Glutamatergic neuron (in vitro differentiated cells): ENCODE data around the gene B4GALT3. TPM values are rescaled to one million over a fixed set of nuclear protein-coding genes. Genes with fewer than 3 reads are reported as not detected.

Experiments used
- DNase-seq: peaks from one replicate; pipeline ENCODE4 v3.0.0; 2022
- H3K27ac Mint-ChIP-seq: one replicate; pipeline ENCODE4 v1.8.0; 2020; ENCODE audit warnings: mild to moderate bottlenecking, mixed read lengths, inconsistent platforms; ENCODE audit not compliant: unreplicated experiment
- H3K27me3 Mint-ChIP-seq: one replicate; pipeline ENCODE4 v1.8.0; 2020; ENCODE audit warnings: mild to moderate bottlenecking, moderate library complexity, mixed read lengths, inconsistent platforms; ENCODE audit not compliant: unreplicated experiment
- H3K36me3 Mint-ChIP-seq: one replicate; pipeline ENCODE4 v1.8.0; 2020; ENCODE audit warnings: mild to moderate bottlenecking, mixed read lengths, inconsistent platforms; ENCODE audit not compliant: unreplicated experiment
- H3K4me1 Mint-ChIP-seq: one replicate; pipeline ENCODE4 v1.8.0; 2020; ENCODE audit warnings: mild to moderate bottlenecking, low read depth, mixed read lengths, inconsistent platforms; ENCODE audit not compliant: unreplicated experiment
- H3K4me3 Mint-ChIP-seq: one replicate; pipeline ENCODE4 v1.8.0; 2020; ENCODE audit warnings: mild to moderate bottlenecking, mixed read lengths, inconsistent platforms; ENCODE audit not compliant: unreplicated experiment
- H3K9me3 Mint-ChIP-seq: one replicate; pipeline ENCODE4 v1.8.0; 2020; ENCODE audit warnings: mild to moderate bottlenecking, moderate library complexity, mixed read lengths, inconsistent platforms; ENCODE audit not compliant: unreplicated experiment
- total RNA-seq: library from RNA; stranded (reverse); fragmentation: NEBNext Ultra II Directional; extraction: Animal tissue kit (Norgen Biotek cat#: 25700); gene quantifications from one replicate; pipeline ENCODE4 v1.2.1, GENCODE V29; 2021; ENCODE audit not compliant: unreplicated experiment
- TF ChIP-seq, protein P1 (sequence below): fragments of 200-600 bp; sonication (generic); IDR thresholded peaks from one replicate; pipeline ENCODE4 v1.5.0; 2021; ENCODE audit not compliant: partially characterized antibody, unreplicated experiment

B4GALT3 gene
- total RNA-seq, 1 donor from 2014 or later = 35.7 TPM

DNA sequence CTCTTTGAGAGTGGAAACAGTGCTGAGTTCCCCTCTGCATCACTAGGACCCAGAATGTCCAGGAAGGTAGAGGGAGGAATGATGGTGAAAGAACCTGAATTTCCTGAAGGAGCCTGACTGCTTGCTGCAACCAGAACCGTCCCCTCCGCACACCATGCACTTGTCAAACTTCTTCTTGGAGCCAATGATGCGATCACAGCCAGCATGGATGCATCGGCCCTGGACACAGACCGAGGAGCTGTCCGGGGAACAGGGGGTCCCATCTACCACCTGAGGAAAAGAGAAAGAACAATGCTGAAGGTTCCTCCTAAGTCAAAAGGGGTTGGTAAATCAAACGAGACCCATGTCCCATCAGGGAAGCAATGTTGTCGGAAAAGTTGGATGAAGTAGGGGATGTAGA, 14.7 kb upstream of the B4GALT3 start:
- peaks cover 13% of the 10 kb centered on the region for H3K4me1 Mint-ChIP-seq

DNA sequence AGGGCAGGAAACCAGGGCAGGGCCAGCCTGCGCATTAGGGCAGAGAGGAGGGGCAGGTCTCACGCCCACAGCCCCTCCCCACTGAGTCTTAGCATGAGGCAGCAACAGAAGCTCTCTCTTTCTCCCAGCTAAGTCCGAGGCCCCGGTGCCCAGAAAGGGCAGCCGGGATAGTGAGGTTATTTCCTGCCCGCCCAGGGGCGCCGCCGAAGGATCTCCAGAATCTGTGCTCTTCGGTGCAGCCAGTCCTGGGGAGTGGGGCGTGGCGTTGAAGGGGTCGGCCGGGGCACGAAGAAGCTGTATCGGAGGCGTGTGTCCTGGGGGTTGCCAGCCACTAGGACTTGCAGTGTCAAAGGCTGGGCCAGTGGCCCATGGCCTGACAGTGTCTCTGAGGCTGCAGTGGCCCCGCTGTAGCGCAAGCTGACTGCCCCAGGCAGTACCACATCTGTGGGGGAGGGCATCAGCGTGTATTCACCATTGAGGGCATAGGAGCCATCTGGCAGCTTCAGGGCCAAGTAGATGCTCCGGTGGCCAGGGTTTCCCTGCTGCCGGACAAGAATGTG, 13.7 kb upstream of the B4GALT3 start:
- no peak overlapping the region for H3K4me3 Mint-ChIP-seq
- TF ChIP-seq, protein P1, sequence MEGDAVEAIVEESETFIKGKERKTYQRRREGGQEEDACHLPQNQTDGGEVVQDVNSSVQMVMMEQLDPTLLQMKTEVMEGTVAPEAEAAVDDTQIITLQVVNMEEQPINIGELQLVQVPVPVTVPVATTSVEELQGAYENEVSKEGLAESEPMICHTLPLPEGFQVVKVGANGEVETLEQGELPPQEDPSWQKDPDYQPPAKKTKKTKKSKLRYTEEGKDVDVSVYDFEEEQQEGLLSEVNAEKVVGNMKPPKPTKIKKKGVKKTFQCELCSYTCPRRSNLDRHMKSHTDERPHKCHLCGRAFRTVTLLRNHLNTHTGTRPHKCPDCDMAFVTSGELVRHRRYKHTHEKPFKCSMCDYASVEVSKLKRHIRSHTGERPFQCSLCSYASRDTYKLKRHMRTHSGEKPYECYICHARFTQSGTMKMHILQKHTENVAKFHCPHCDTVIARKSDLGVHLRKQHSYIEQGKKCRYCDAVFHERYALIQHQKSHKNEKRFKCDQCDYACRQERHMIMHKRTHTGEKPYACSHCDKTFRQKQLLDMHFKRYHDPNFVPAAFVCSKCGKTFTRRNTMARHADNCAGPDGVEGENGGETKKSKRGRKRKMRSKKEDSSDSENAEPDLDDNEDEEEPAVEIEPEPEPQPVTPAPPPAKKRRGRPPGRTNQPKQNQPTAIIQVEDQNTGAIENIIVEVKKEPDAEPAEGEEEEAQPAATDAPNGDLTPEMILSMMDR = no peak
- no peak for DNase-seq
- peaks cover 13% of the 10 kb centered on the region for H3K4me1 Mint-ChIP-seq
- peaks cover 10% of the 10 kb centered on the region for H3K27me3 Mint-ChIP-seq
- peaks cover 2% of the 10 kb centered on the region for H3K9me3 Mint-ChIP-seq
- no peaks in the 10 kb centered on the region for H3K36me3 Mint-ChIP-seq
- H3K27ac Mint-ChIP-seq = no peak overlapping the region

More for the DNA sequence above, 14.7 kb upstream of the B4GALT3 start:
- no peak for DNase-seq
- Mint-ChIP-seq H3K27me3 (peaks cover 10% of the 10 kb centered on the region), H3K27ac (no peak overlapping the region), H3K4me3 (no peak overlapping the region), H3K36me3 (no peaks in the 10 kb centered on the region), H3K9me3 (peaks cover 2% of the 10 kb centered on the region)
- TF ChIP-seq, protein P1 = no peak

DNA sequence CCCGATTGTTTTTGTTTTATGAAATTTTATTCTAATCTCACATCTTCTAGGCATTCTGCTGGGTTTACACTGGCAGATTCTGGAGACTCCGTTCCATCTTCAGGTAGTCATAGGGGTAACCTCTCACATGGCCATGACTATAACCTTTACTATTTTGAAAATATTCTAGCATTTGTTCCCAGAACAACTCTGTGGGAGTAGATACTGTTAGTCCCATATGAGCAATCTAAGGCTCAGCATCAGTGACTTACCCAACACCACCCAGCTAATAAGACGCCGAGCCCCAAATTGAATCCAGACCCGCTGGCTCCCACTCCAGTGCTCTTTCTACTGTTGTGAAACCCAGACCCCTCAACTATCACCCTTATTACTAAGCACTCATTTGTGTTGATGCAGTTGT, 11.7 kb upstream of the B4GALT3 start:
- H3K36me3 Mint-ChIP-seq = no peaks in the 10 kb centered on the region
- H3K4me3 Mint-ChIP-seq = no peak overlapping the region
- H3K27ac Mint-ChIP-seq = no peak overlapping the region
- peaks cover 2% of the 10 kb centered on the region for H3K9me3 Mint-ChIP-seq
- peaks cover 19% of the 10 kb centered on the region for H3K4me1 Mint-ChIP-seq
- no peak for DNase-seq
- TF ChIP-seq, protein P1 = no peak
- H3K27me3 Mint-ChIP-seq = peaks cover 10% of the 10 kb centered on the region

DNA sequence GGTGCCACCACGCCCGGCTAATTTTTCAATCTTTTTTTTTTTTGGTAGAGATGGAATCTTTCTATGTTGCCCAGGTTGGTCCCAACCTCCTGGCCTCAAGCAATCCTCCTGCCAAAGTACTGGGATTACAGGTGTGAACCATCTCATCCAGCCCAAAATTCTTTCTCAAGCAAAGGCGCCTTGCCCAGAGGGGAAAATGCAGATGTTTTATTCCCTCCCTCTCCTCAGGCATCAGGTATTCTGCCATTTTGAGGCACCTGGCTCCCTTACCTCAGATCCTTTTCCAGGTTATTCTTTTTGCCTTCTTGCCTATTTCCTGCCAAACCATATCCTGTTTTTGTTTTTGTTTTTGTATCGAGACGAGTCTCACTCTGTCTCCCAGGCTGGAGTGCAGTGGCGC, 11.1 kb upstream of the B4GALT3 start:
- H3K4me1 Mint-ChIP-seq = peaks cover 19% of the 10 kb centered on the region
- peaks cover 10% of the 10 kb centered on the region for H3K27me3 Mint-ChIP-seq
- TF ChIP-seq, protein P1 = no peak
- no peak for DNase-seq
- H3K36me3 Mint-ChIP-seq = no peaks in the 10 kb centered on the region
- H3K27ac Mint-ChIP-seq = no peak overlapping the region
- peaks cover 2% of the 10 kb centered on the region for H3K9me3 Mint-ChIP-seq
- no peak overlapping the region for H3K4me3 Mint-ChIP-seq

DNA sequence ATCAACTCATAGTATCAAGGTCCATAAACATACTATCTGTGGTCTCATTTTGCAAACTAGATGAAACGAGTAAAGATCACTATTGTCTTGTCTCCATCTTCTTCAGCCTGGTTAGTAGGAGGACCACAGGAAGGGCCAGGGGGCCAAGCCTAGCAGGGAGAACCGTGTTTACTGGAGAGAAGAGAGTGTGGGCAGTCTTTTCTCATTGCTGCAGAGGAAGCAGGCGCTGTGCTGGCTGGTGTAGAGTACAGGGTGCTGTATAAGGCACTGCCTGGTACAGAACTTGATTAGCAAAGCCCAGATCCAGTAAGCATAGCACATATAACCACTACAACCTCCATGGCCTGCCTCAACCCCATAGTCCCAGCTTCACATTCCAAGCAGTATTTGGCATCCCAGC, 10.0 kb upstream of the B4GALT3 start:
- Mint-ChIP-seq H3K9me3 (peaks cover 2% of the 10 kb centered on the region), H3K4me3 (no peak overlapping the region), H3K4me1 (peaks cover 16% of the 10 kb centered on the region), H3K27ac (no peak overlapping the region), H3K27me3 (peaks cover 10% of the 10 kb centered on the region), H3K36me3 (no peaks in the 10 kb centered on the region)
- DNase-seq = no peak
- TF ChIP-seq, protein P1 = no peak
